ENCODE data around the gene MYBPC1.
A peak's percentile ranks its signal among the peaks of the same experiment; 100 is the strongest.

MYBPC1 gene

DNA sequence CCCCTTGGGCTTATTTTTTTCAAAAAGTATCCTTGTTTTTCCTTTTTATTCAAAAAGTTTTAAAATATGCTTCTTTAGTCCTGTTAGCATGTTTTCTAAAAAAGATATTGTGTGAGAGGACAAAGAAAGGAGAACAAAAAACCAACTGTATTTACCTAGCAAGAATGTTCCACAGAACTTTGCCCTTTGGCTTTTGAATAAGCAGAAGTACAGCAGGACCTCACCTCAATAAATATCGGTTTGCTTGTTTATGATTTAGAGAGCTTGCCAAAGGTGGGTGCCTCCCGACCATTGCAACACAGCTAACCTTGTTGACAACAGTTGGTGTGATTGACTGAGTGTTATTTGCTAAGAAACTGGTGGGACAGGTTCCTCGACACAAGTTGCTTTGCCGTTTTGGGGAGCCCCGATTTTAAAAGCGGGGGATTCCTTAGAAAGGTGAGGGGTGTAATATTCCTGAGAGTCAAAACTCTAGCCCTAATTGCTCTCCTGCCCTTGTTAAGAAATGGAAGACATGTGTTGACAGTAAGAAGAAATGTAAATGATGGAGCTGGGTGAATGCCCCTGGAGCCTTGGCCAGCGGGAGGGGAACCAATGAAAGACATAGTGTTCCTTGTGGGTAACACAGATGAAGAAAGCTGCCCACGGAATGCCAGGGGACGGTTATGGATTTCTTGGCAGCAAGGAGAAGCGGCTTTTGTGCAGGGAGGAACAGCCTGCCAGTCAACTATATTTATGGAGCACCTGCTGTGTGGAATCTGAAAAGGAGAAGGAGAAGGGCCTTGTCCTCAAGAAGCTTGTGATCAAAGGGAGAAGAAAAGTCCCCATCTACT is 13.7 kb downstream of the MYBPC1 start:
- in situ Hi-C loops (cut with HindIII; ENCODE audit: low pct_unique_long_range_greater_than_20kb, low sequenced_read_pairs), result no loop called here
- peak; percentile 22 to 96 for DNase-seq (ENCODE audit: low read depth in 1 of 2, low spot score in 1 of 2)
- peak; percentile 47; the same call in 1 of the 2 replicates for TF ChIP-seq JUND (IDR thresholded peaks at IDR 0.05; ENCODE audit: low read depth)

GRCh38 chr12:101609198-101609597 is 14.4 kb downstream of the MYBPC1 start:
- no peak for DNase-seq (ENCODE audit: low read depth in 1 of 2, low spot score in 1 of 2)
- in situ Hi-C loops (cut with HindIII; ENCODE audit: low pct_unique_long_range_greater_than_20kb, low sequenced_read_pairs), result no loop called here
- no peak for TF ChIP-seq JUND (IDR thresholded peaks at IDR 0.05; ENCODE audit: low read depth)

GRCh38 chr12:101612160-101612916 is 17.6 kb downstream of the MYBPC1 start:
- in situ Hi-C loops (cut with HindIII; ENCODE audit: low pct_unique_long_range_greater_than_20kb, low sequenced_read_pairs), result no loop called here
- no peak for TF ChIP-seq JUND (IDR thresholded peaks at IDR 0.05; ENCODE audit: low read depth)
- DNase-seq (ENCODE audit: low read depth in 1 of 2, low spot score in 1 of 2), result no peak

- in situ Hi-C loops (cut with HindIII; ENCODE audit: low pct_unique_long_range_greater_than_20kb, low sequenced_read_pairs), result no loop called here
- DNase-seq (ENCODE audit: low read depth in 1 of 2, low spot score in 1 of 2), result peak in 1 of 2 experiments; percentile 82
- no peak; the same call in 1 of the 2 replicates for TF ChIP-seq JUND (IDR thresholded peaks at IDR 0.05; ENCODE audit: low read depth)
These were observed 21.3 kb downstream of the MYBPC1 start for GRCh38 chr12:101616027-101616494.

GRCh38 chr12:101619026-101619786 is 24.4 kb downstream of the MYBPC1 start:
- TF ChIP-seq JUND (IDR thresholded peaks at IDR 0.05; ENCODE audit: low read depth), result no peak
- DNase-seq (ENCODE audit: low read depth in 1 of 2, low spot score in 1 of 2), result no peak
- in situ Hi-C loops (cut with HindIII; ENCODE audit: low pct_unique_long_range_greater_than_20kb, low sequenced_read_pairs), result no loop called here

DNA sequence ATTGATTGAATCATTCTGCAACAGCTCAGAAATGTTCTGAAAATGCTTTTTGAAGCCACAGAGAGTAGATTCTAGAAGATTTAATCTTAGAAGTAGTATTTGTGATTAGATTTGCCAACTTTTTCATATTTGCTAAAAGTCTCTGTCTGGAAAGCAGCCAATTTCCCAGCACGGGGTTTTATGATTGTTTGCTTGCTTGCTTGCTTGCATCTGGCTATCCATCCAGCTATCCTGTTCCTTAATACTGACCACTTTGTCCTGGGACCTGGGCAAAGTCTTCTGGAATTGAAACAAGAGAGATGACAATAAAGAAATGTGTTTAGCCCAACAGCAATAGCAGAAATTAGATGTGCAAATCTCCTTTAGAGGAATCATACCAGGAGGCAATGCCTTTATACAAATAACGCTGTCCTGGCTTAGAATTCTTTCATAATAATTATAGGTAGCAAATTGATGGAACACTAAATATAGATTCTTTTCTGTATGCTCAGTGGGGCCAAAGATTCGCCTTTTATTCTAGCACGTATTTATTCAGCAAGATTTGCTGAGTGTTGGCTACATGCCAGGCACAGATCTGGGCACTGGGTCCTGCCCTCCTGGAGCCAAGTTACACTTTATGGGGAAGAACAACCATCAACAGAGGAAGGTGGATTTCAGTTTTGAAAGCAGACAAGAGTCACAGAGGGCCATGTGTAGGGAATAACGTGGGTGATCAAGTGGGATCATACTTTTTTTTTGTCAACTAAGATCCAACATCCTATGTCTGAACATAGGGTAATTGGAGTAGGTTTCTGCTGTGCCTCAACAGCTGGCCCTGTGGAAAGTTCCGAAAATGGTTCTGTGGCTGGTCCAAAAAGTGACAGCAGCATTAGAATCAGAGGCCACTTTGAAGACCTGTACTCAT is 25.3 kb downstream of the MYBPC1 start:
- TF ChIP-seq JUND (IDR thresholded peaks at IDR 0.05; ENCODE audit: low read depth), result no peak
- in situ Hi-C loops (cut with HindIII; ENCODE audit: low pct_unique_long_range_greater_than_20kb, low sequenced_read_pairs), result no loop called here
- DNase-seq (ENCODE audit: low read depth in 1 of 2, low spot score in 1 of 2), result no peak

DNA sequence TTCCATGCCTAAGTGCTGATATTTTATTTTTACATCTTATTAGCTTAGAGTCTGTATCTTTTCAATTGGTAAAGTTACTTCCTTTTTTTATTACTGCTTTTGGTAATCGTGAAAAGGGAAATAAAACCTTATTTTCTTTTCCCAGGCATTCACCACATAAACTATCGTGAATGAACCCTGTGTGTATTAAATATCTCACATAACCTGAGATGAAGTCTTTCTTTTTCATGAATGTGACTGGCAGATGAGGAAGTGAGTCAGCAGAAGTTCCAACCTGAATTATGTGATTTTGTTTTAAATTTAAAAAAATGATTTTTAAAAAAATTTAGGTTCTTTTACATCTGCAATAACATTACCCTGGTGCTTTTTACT is 26.0 kb downstream of the MYBPC1 start:
- DNase-seq (ENCODE audit: low read depth in 1 of 2, low spot score in 1 of 2), result no peak
- no peak for TF ChIP-seq JUND (IDR thresholded peaks at IDR 0.05; ENCODE audit: low read depth)

GRCh38 chr12:101628676-101629075 is 33.9 kb downstream of the MYBPC1 start:
- TF ChIP-seq JUND (IDR thresholded peaks at IDR 0.05; ENCODE audit: low read depth), result no peak
- in situ Hi-C loops (cut with HindIII; ENCODE audit: low pct_unique_long_range_greater_than_20kb, low sequenced_read_pairs), result no loop called here
- no peak for DNase-seq (ENCODE audit: low read depth in 1 of 2, low spot score in 1 of 2)

More for the DNA sequence above, 26.0 kb downstream of the MYBPC1 start:
- in situ Hi-C loops (cut with HindIII; ENCODE audit: low pct_unique_long_range_greater_than_20kb, low sequenced_read_pairs), result no loop called here

GRCh38 chr12:101634724-101635123 is 40.0 kb downstream of the MYBPC1 start:
- no peak for TF ChIP-seq JUND (IDR thresholded peaks at IDR 0.05; ENCODE audit: low read depth)
- DNase-seq (ENCODE audit: low read depth in 1 of 2, low spot score in 1 of 2), result no peak
- in situ Hi-C loops (cut with HindIII; ENCODE audit: low pct_unique_long_range_greater_than_20kb, low sequenced_read_pairs), result no loop called here

GRCh38 chr12:101637936-101638335 is 43.2 kb downstream of the MYBPC1 start:
- TF ChIP-seq JUND (IDR thresholded peaks at IDR 0.05; ENCODE audit: low read depth), result no peak
- in situ Hi-C loops (cut with HindIII; ENCODE audit: low pct_unique_long_range_greater_than_20kb, low sequenced_read_pairs), result no loop called here
- DNase-seq (ENCODE audit: low read depth in 1 of 2, low spot score in 1 of 2), result no peak

GRCh38 chr12:101642115-101643067 is 47.6 kb downstream of the MYBPC1 start:
- in situ Hi-C loops (cut with HindIII; ENCODE audit: low pct_unique_long_range_greater_than_20kb, low sequenced_read_pairs), result no loop called here
- no peak for DNase-seq (ENCODE audit: low read depth in 1 of 2, low spot score in 1 of 2)

More at GRCh38 chr12:101642115-101643067, 47.6 kb downstream of the MYBPC1 start:
- TF ChIP-seq JUND (IDR thresholded peaks at IDR 0.05; ENCODE audit: low read depth), result no peak

Measured in T47D (cell line).